Measurements from ENCODE around the gene DHX35. TPM values are rescaled to one million over a fixed set of nuclear protein-coding genes. Genes with fewer than 3 reads are reported as not detected.

The DHX35 gene
- polyA plus RNA-seq, 3 donors: 1.6 to 11.2 (median 2.7) TPM

- Histone ChIP-seq H3K27ac (ENCODE audit: low read depth in 1 of 2, low read length in 2 of 2) (no peak overlapping the region), H3K4me3 (replicated peaks in 1 of 3; ENCODE audit: low read depth in 2 of 3, low read length in 3 of 3) (no peak overlapping the region), H4K20me1 (ENCODE audit: insufficient read depth, low read length) (no peaks in the 10 kb centered on the region), H3K36me3 (replicated peaks in 1 of 2; ENCODE audit: control insufficient read depth in 1 of 2, insufficient read depth in 2 of 2, low read length in 2 of 2) (peaks cover 76 to 100% of the 10 kb centered on the region in 2 donors), H3K4me2 (replicated peaks; ENCODE audit: extremely low read depth, low read length, poor library complexity, severe bottlenecking) (no peak overlapping the region), H3K9ac (ENCODE audit: insufficient read depth, low read length, poor library complexity, severe bottlenecking) (no peak overlapping the region), H3K9me3 (replicated peaks in 1 of 2; ENCODE audit: control insufficient read depth in 1 of 2, insufficient read depth in 1 of 2, low read length in 2 of 2) (no peaks in the 10 kb centered on the region), H3K27me3 (ENCODE audit: control insufficient read depth in 2 of 2, insufficient read depth in 2 of 2, low read length in 2 of 2) (no peaks in the 10 kb centered on the region), H2AFZ (ENCODE audit: insufficient read depth, low read depth, low read length, poor library complexity, severe bottlenecking) (no peak overlapping the region), H3K4me1 (ENCODE audit: control insufficient read depth in 1 of 2, insufficient read depth in 2 of 2, low read length in 2 of 2) (no peaks in the 10 kb centered on the region), H3K79me2 (ENCODE audit: insufficient read depth, low read length) (no peaks in the 10 kb centered on the region)
- Mint-ChIP-seq H3K36me3 (peaks cover 72 to 94% of the 10 kb centered on the region in 2 donors), H3K27me3 (ENCODE audit: low read depth in 3 of 3) (no peaks in the 10 kb centered on the region), H3K4me1 (no peaks in the 10 kb centered on the region), H3K4me3 (no peak overlapping the region), H3K27ac (peak overlapping the region in 1 of 7 donors; percentile 46), H3K9me3 (no peaks in the 10 kb centered on the region)
- DNase-seq: no peak
- 91% methylated on average over 2 of the region's 3 CpGs for WGBS (ENCODE audit: insufficient coverage)
- intact Hi-C loops (cut with micrococcal nuclease): no loop called here
- TF ChIP-seq, protein P1, sequence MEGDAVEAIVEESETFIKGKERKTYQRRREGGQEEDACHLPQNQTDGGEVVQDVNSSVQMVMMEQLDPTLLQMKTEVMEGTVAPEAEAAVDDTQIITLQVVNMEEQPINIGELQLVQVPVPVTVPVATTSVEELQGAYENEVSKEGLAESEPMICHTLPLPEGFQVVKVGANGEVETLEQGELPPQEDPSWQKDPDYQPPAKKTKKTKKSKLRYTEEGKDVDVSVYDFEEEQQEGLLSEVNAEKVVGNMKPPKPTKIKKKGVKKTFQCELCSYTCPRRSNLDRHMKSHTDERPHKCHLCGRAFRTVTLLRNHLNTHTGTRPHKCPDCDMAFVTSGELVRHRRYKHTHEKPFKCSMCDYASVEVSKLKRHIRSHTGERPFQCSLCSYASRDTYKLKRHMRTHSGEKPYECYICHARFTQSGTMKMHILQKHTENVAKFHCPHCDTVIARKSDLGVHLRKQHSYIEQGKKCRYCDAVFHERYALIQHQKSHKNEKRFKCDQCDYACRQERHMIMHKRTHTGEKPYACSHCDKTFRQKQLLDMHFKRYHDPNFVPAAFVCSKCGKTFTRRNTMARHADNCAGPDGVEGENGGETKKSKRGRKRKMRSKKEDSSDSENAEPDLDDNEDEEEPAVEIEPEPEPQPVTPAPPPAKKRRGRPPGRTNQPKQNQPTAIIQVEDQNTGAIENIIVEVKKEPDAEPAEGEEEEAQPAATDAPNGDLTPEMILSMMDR (IDR thresholded peaks at IDR 0.05): no peak
Measured at GRCh38 chr20:39032997-39033396, 70.9 kb downstream of the DHX35 start.

DNA sequence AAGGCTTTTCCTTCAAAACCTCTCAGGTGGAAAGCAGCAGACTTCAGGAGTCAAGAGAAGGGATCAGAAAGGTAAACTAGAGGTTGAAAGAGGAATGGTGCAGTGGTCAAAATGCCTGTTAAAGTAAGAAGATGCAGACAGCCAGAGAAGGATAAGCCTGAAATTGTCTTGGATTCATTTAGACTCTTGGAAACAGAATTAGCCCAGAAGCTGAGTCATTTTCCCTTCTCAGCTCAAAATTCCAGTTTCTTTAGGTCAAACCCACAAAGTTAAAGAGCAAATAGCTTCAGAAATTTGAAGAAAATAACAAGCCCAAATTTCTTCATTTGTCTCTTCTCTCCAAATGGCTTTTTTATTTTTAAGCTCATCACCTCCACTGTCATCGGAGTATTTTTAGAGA is 73.9 kb downstream of the DHX35 start:
- H3K4me2 ChIP-seq (replicated peaks; ENCODE audit: extremely low read depth, low read length, poor library complexity, severe bottlenecking): no peak overlapping the region
- Mint-ChIP-seq H3K9me3 (no peaks in the 10 kb centered on the region), H3K27me3 (ENCODE audit: low read depth in 3 of 3) (no peaks in the 10 kb centered on the region), H3K27ac (no peak overlapping the region), H3K4me1 (no peaks in the 10 kb centered on the region), H3K4me3 (no peak overlapping the region), H3K36me3 (peaks cover 78 to 96% of the 10 kb centered on the region in 2 donors)
- peaks cover 81 to 100% of the 10 kb centered on the region in 2 donors for H3K36me3 ChIP-seq (replicated peaks in 1 of 2; ENCODE audit: control insufficient read depth in 1 of 2, insufficient read depth in 2 of 2, low read length in 2 of 2)
- H3K4me1 ChIP-seq (ENCODE audit: control insufficient read depth in 1 of 2, insufficient read depth in 2 of 2, low read length in 2 of 2): no peaks in the 10 kb centered on the region
- no peaks in the 10 kb centered on the region for H4K20me1 ChIP-seq (ENCODE audit: insufficient read depth, low read length)
- no peaks in the 10 kb centered on the region for H3K9me3 ChIP-seq (replicated peaks in 1 of 2; ENCODE audit: control insufficient read depth in 1 of 2, insufficient read depth in 1 of 2, low read length in 2 of 2)
- TF ChIP-seq, protein P1 (IDR thresholded peaks at IDR 0.05): no peak
- WGBS (ENCODE audit: insufficient coverage): no CpG with 5 or more reads among the region's 1 CpG
- no peak overlapping the region for H3K4me3 ChIP-seq (replicated peaks in 1 of 3; ENCODE audit: low read depth in 2 of 3, low read length in 3 of 3)
- no peak for DNase-seq
- H3K27me3 ChIP-seq (ENCODE audit: control insufficient read depth in 2 of 2, insufficient read depth in 2 of 2, low read length in 2 of 2): no peaks in the 10 kb centered on the region
- H2AFZ ChIP-seq (ENCODE audit: insufficient read depth, low read depth, low read length, poor library complexity, severe bottlenecking): no peak overlapping the region
- no peak overlapping the region for H3K27ac ChIP-seq (ENCODE audit: low read depth in 1 of 2, low read length in 2 of 2)
- intact Hi-C loops (cut with micrococcal nuclease): no loop called here
- no peak overlapping the region for H3K9ac ChIP-seq (ENCODE audit: insufficient read depth, low read length, poor library complexity, severe bottlenecking)
- no peaks in the 10 kb centered on the region for H3K79me2 ChIP-seq (ENCODE audit: insufficient read depth, low read length)

Data from CD14-positive monocyte (primary cell).